OCI-LY7 (cell line): ENCODE data around the gene GIPC2.

ENCODE experiments used
- EZH2phosphoT487 ChIP-seq: fragments of 200-600 bp; sonication (generic); IDR thresholded peaks from 2 replicates; pipeline ENCODE4 v1.6.1; 2018; ENCODE audit warnings: low read depth, borderline replicate concordance, mild to moderate bottlenecking, mixed run types, antibody characterized with exemption, low read length, moderate library complexity, mixed read lengths
- TF ChIP-seq, protein P1 (sequence below): fragments of 200-600 bp; sonication (generic); conservative IDR thresholded peaks from 2 replicates; pipeline ENCODE4 v1.5.1; 2014; ENCODE audit warnings: mild to moderate bottlenecking, antibody characterized with exemption, low read length, moderate library complexity, mixed read lengths

DNA sequence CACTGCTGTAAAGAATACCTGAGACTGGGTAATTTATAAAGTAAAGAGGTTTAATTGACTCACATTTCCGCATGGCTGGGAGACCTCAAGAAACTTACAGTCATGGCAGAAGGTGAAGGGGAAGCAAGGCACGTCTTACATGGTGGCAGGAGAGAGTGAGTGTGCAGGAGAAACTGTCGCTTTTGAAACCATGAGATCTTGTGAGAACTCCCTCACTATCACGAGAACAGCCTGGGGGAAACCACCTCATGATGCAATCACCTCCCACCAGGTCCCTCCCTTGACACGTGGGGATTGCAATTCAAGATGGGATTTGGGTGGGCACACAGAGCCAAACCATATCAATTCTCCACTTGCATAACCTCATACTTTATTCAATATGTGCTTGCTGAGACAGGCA lies 76.6 kb downstream of the GIPC2 start:
- TF ChIP-seq, protein P1, sequence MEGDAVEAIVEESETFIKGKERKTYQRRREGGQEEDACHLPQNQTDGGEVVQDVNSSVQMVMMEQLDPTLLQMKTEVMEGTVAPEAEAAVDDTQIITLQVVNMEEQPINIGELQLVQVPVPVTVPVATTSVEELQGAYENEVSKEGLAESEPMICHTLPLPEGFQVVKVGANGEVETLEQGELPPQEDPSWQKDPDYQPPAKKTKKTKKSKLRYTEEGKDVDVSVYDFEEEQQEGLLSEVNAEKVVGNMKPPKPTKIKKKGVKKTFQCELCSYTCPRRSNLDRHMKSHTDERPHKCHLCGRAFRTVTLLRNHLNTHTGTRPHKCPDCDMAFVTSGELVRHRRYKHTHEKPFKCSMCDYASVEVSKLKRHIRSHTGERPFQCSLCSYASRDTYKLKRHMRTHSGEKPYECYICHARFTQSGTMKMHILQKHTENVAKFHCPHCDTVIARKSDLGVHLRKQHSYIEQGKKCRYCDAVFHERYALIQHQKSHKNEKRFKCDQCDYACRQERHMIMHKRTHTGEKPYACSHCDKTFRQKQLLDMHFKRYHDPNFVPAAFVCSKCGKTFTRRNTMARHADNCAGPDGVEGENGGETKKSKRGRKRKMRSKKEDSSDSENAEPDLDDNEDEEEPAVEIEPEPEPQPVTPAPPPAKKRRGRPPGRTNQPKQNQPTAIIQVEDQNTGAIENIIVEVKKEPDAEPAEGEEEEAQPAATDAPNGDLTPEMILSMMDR: no peak
- TF ChIP-seq EZH2phosphoT487: no peak
